ENCODE measurements around the gene RPL41.

DNA sequence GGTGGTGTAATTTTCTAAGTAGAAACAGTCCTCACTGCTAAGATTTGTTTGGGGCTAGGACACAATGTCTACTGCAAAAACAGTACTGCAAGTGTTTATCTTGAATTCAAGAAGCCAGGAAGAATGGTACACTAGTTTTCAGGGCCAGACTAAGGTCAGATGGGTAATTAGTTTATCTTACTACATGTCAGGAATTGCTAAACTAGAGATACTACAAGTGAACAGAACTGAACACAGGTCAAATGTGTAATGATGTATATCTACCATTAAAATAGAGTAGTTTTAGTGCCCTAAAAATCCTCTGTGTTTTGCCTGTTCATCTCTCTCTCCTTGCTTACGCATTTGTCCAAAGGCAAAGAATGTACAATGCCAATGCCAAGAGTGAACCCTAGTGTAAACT is 2.3 kb upstream of the RPL41 start:
- TF ChIP-seq, protein P1, sequence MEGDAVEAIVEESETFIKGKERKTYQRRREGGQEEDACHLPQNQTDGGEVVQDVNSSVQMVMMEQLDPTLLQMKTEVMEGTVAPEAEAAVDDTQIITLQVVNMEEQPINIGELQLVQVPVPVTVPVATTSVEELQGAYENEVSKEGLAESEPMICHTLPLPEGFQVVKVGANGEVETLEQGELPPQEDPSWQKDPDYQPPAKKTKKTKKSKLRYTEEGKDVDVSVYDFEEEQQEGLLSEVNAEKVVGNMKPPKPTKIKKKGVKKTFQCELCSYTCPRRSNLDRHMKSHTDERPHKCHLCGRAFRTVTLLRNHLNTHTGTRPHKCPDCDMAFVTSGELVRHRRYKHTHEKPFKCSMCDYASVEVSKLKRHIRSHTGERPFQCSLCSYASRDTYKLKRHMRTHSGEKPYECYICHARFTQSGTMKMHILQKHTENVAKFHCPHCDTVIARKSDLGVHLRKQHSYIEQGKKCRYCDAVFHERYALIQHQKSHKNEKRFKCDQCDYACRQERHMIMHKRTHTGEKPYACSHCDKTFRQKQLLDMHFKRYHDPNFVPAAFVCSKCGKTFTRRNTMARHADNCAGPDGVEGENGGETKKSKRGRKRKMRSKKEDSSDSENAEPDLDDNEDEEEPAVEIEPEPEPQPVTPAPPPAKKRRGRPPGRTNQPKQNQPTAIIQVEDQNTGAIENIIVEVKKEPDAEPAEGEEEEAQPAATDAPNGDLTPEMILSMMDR (IDR thresholded peaks at IDR 0.05) = no peak
- no peak for TF ChIP-seq POLR2AphosphoS5 (IDR thresholded peaks at IDR 0.05)

Measured in upper lobe of left lung (tissue), 4 donors.